ENCODE data around the gene DNAH17. TPM values are rescaled to one million over a fixed set of nuclear protein-coding genes. Genes with fewer than 3 reads are reported as not detected.

DNAH17 gene
- total RNA-seq, 1 experiment from 2014 or later = 0.69 TPM

- H3K9me2 ChIP-seq (ENCODE audit: insufficient read depth) = no peaks in the 10 kb centered on the region
- H2AFZ ChIP-seq (ENCODE audit: low read depth, low read length, poor library complexity, severe bottlenecking) = no peak overlapping the region
- no peak overlapping the region for H3K4me3 ChIP-seq (replicated peaks in 1 of 2; ENCODE audit: low read depth in 1 of 2, low read length in 2 of 2)
- ChIA-PET CTCF (no interaction called here), POLR2A (no interaction called here), RAD21 (ENCODE audit: low non-redundant PET in 1 of 2, low total read pairs in 2 of 2, uncharacterized antibody in 2 of 2, unreplicated experiment in 2 of 2) (no interaction called here)
- peaks cover 17% of the 10 kb centered on the region in 2 experiments for H3K4me1 ChIP-seq (ENCODE audit: control insufficient read depth in 1 of 2, insufficient read depth in 2 of 2, low read length in 2 of 2)
- DNase-seq (ENCODE audit: low read depth, low spot score) (no peak), ATAC-seq (no peak)
- H3K9me3 ChIP-seq (ENCODE audit: control insufficient read depth in 1 of 2, insufficient read depth in 1 of 2, low read depth in 1 of 2, low read length in 2 of 2) = no peaks in the 10 kb centered on the region
- no peaks in the 10 kb centered on the region for H3K36me3 ChIP-seq (ENCODE audit: control insufficient read depth in 1 of 2, insufficient read depth in 2 of 2, low read length in 2 of 2)
- H3K79me2 ChIP-seq (ENCODE audit: insufficient read depth, low read length) = no peaks in the 10 kb centered on the region
- H3K9ac ChIP-seq (ENCODE audit: low read length) = no peak overlapping the region
- TF ChIP-seq EZH2phosphoT487 (IDR thresholded peaks at IDR 0.05; ENCODE audit: borderline replicate concordance) (no peak), ZNF274 (IDR thresholded peaks at IDR 0.05; ENCODE audit: low read depth, low read length) (no peak), CEBPB (IDR thresholded peaks at IDR 0.05; ENCODE audit: low read depth) (no peak), TCF7L2 (IDR thresholded peaks at IDR 0.05; ENCODE audit: borderline replicate concordance, extremely low read depth, insufficient read depth, insufficient read length) (no peak), JUND (IDR thresholded peaks at IDR 0.05) (no peak), POLR2A (IDR thresholded peaks at IDR 0.05; ENCODE audit: borderline replicate concordance, extremely low read depth, insufficient read depth, insufficient read length) (no peak), MAX (IDR thresholded peaks at IDR 0.05) (no peak), SP1 (IDR thresholded peaks at IDR 0.05; ENCODE audit: low read depth) (no peak), CBX3 (IDR thresholded peaks at IDR 0.05; ENCODE audit: low read depth) (no peak), RAD21 (IDR thresholded peaks at IDR 0.05; ENCODE audit: low read depth) (no peak), ZFX (IDR thresholded peaks at IDR 0.05) (no peak), EZH2 (IDR thresholded peaks at IDR 0.05) (no peak)
- intact Hi-C loops (cut with micrococcal nuclease) = no loop called here
- H3K27me3 ChIP-seq (ENCODE audit: insufficient read depth, low read length) = 0 out of 2 replicates have a peak, but pooled peaks cover 6% of the 10 kb centered on the region
- H4K20me1 ChIP-seq (ENCODE audit: insufficient read depth) = no peaks in the 10 kb centered on the region
- H3K4me2 ChIP-seq (ENCODE audit: low read length) = no peak overlapping the region
- BruUV-seq (replicated peaks) = no TSS peak
- no peak overlapping the region for H3K27ac ChIP-seq (ENCODE audit: low read depth, low read length)
Observed at GRCh38 chr17:78588258-78589030, 11.2 kb upstream of the DNAH17 start.

All from HCT116 (cell line).